Caco-2 (cell line): ENCODE measurements around the gene TEAD1. TPM values are rescaled to one million over a fixed set of nuclear protein-coding genes. Genes with fewer than 3 reads are reported as not detected.

Experiments
- BruUV-seq: library from RNA; stranded (reverse); fragments of 400-500 nt; replicated peaks from 2 replicates; lab custom pipeline; 2021; lab: Mats Ljungman, UMichigan
- CTCF ChIA-PET: fragments of 300-600 bp; sonication (Branson Sonifier 250); formaldehyde crosslinking; loops from one replicate; lab custom pipeline; 2022; ENCODE audit warnings: antibody characterized with exemption; lab: Charles Lee
- POLR2A ChIA-PET: fragments of 300-600 bp; sonication (Branson Sonifier 250); formaldehyde crosslinking; loops from one replicate; lab custom pipeline; 2022; ENCODE audit warnings: antibody characterized with exemption; lab: Charles Lee
- DNase-seq, 2 experiments: peaks; one replicate each; pipeline versions ENCODE4 v3.0.0 to v3.0.0-alpha.2; 2020 to 2022
- H3K27me3 ChIP-seq: replicated peaks from 2 replicates; pipeline ENCODE4 v1.6.0; 2011; ENCODE audit warnings: low read length; ENCODE audit not compliant: control insufficient read depth, insufficient read depth
- H3K36me3 ChIP-seq: 2 replicates; pipeline ENCODE4 v1.5.1; 2011; ENCODE audit warnings: low read length; ENCODE audit not compliant: control insufficient read depth, insufficient read depth
- H3K4me1 ChIP-seq: fragments of 250-450 bp; sonication (Bioruptor Pico); 2 replicates; pipeline ENCODE4 v1.5.1; 2020; ENCODE audit warnings: mild to moderate bottlenecking
- H3K4me3 ChIP-seq: 2 replicates; pipeline ENCODE4 v1.5.1; 2011; ENCODE audit warnings: low read depth, mild to moderate bottlenecking, control low read depth, low read length
- H3K9me3 ChIP-seq: fragments of 250-450 bp; sonication (Bioruptor Pico); 2 replicates; pipeline ENCODE4 v1.5.1; 2020; ENCODE audit warnings: mild to moderate bottlenecking, moderate library complexity
- H3K27ac Mint-ChIP-seq: one replicate; pipeline ENCODE4 v1.8.0; 2022; ENCODE audit warnings: mixed read lengths; ENCODE audit not compliant: unreplicated experiment
- H3K27me3 Mint-ChIP-seq: one replicate; pipeline ENCODE4 v1.8.0; 2022; ENCODE audit warnings: mixed read lengths; ENCODE audit not compliant: insufficient read depth, unreplicated experiment
- H3K36me3 Mint-ChIP-seq: one replicate; pipeline ENCODE4 v1.8.0; 2022; ENCODE audit warnings: mild to moderate bottlenecking, mixed read lengths; ENCODE audit not compliant: insufficient read depth, unreplicated experiment
- H3K4me1 Mint-ChIP-seq: one replicate; pipeline ENCODE4 v1.8.0; 2022; ENCODE audit warnings: low read depth, mixed read lengths; ENCODE audit not compliant: unreplicated experiment
- H3K4me3 Mint-ChIP-seq: one replicate; pipeline ENCODE4 v1.8.0; 2022; ENCODE audit warnings: mild to moderate bottlenecking, moderate library complexity, mixed read lengths; ENCODE audit not compliant: unreplicated experiment
- H3K9me3 Mint-ChIP-seq: one replicate; pipeline ENCODE4 v1.8.0; 2022; ENCODE audit warnings: mixed read lengths; ENCODE audit not compliant: unreplicated experiment
- CTCF ChIP-seq, 2 experiments: fragments of 200-600 bp in 1 of 2; IDR thresholded peaks; 1 replicate in 1 of 2; 2 replicates in 1 of 2; pipeline versions ENCODE4 v1.5.1 to v1.8.0; 2011 to 2022; ENCODE audit warnings: antibody characterized with exemption in 1 of 2, control low read depth in 1 of 2, inconsistent platforms in 1 of 2, low read depth in 1 of 2, low read length in 1 of 2, mild to moderate bottlenecking in 1 of 2, moderate library complexity in 1 of 2; ENCODE audit not compliant: insufficient read depth in 1 of 2, severe bottlenecking in 1 of 2, unreplicated experiment in 1 of 2
- intact Hi-C: fragments of 100-400 bp; cut with micrococcal nuclease; formaldehyde crosslinking; loops from one replicate; pipeline ENCODE4 v1.10.0; 2022; ENCODE audit not compliant: unreplicated experiment
- total RNA-seq: library from RNA; stranded (reverse); gene quantifications from 2 replicates; pipeline ENCODE4 v1.2.3, GENCODE V29; 2022

Gene TEAD1
- total RNA-seq, 1 experiment from 2014 or later: 144 TPM

- TF ChIP-seq CTCF (IDR thresholded peaks at IDR 0.05; ENCODE audit: insufficient read depth in 1 of 2, low read depth in 1 of 2, low read length in 1 of 2, severe bottlenecking in 1 of 2, unreplicated experiment in 1 of 2): no peak
- Mint-ChIP-seq H3K36me3 (peaks cover 43% of the 10 kb centered on the region), H3K4me3 (no peak overlapping the region), H3K27ac (no peak overlapping the region), H3K27me3 (no peaks in the 10 kb centered on the region), H3K9me3 (no peaks in the 10 kb centered on the region), H3K4me1 (peaks cover 28% of the 10 kb centered on the region)
- intact Hi-C loops: no loop called here
- no peaks in the 10 kb centered on the region; the same call in 1 of the 2 replicates for H3K36me3 ChIP-seq
- DNase-seq: no peak
- POLR2A ChIA-PET: no interaction called here
- BruUV-seq: no TSS peak
- H3K4me1 ChIP-seq: peaks cover 22% of the 10 kb centered on the region
- no peak overlapping the region for H3K4me3 ChIP-seq
- H3K27me3 ChIP-seq: no peaks in the 10 kb centered on the region
- CTCF ChIA-PET: interaction anchor here (0.6 to 1.3 kb wide), 2 partner anchors 13 to 546 kb away, joined by 3 to 4 read pairs; no protein-coding TSS in a partner anchor
- H3K9me3 ChIP-seq: no peaks in the 10 kb centered on the region
Measured at GRCh38 chr11:12927221-12927620, 253.0 kb downstream of the TEAD1 start.

- ChIA-PET POLR2A (no interaction called here), CTCF (interaction anchor here (0.6 kb wide), 1 partner anchor 547 kb away, joined by 3 read pairs; no protein-coding TSS in a partner anchor)
- H3K4me1 ChIP-seq: peaks cover 22% of the 10 kb centered on the region
- Mint-ChIP-seq H3K36me3 (peaks cover 42% of the 10 kb centered on the region), H3K9me3 (no peaks in the 10 kb centered on the region), H3K4me1 (peaks cover 28% of the 10 kb centered on the region), H3K27me3 (no peaks in the 10 kb centered on the region), H3K4me3 (no peak overlapping the region), H3K27ac (no peak overlapping the region)
- H3K9me3 ChIP-seq: no peaks in the 10 kb centered on the region
- no peak for TF ChIP-seq CTCF (IDR thresholded peaks at IDR 0.05; ENCODE audit: insufficient read depth in 1 of 2, low read depth in 1 of 2, low read length in 1 of 2, severe bottlenecking in 1 of 2, unreplicated experiment in 1 of 2)
- no peak overlapping the region for H3K4me3 ChIP-seq
- intact Hi-C loops: no loop called here
- no peaks in the 10 kb centered on the region; the same call in 1 of the 2 replicates for H3K36me3 ChIP-seq
- no TSS peak for BruUV-seq
- no peaks in the 10 kb centered on the region for H3K27me3 ChIP-seq
- no peak for DNase-seq
Measured at GRCh38 chr11:12927886-12928285, 253.7 kb downstream of the TEAD1 start.

- POLR2A ChIA-PET: no interaction called here
- H3K27me3 Mint-ChIP-seq: no peaks in the 10 kb centered on the region
Measured at GRCh38 chr11:12930850-12931249, 256.6 kb downstream of the TEAD1 start.

More at GRCh38 chr11:12930850-12931249, 256.6 kb downstream of the TEAD1 start:
- Mint-ChIP-seq H3K9me3 (no peaks in the 10 kb centered on the region), H3K4me3 (no peak overlapping the region), H3K27ac (no peak overlapping the region), H3K4me1 (peaks cover 25% of the 10 kb centered on the region), H3K36me3 (peaks cover 46% of the 10 kb centered on the region)
- Histone ChIP-seq H3K36me3 (no peaks in the 10 kb centered on the region), H3K4me3 (no peak overlapping the region), H3K4me1 (peaks cover 22% of the 10 kb centered on the region), H3K9me3 (no peaks in the 10 kb centered on the region), H3K27me3 (no peaks in the 10 kb centered on the region)
- intact Hi-C loops: no loop called here
- TF ChIP-seq CTCF (IDR thresholded peaks at IDR 0.05; ENCODE audit: insufficient read depth in 1 of 2, low read depth in 1 of 2, low read length in 1 of 2, severe bottlenecking in 1 of 2, unreplicated experiment in 1 of 2): no peak
- no peak for DNase-seq
- CTCF ChIA-PET: no interaction called here
- no TSS peak for BruUV-seq
